HG03457 (cell line): ENCODE measurements around the gene GTF3C2.
A peak's percentile ranks its signal among the peaks of the same experiment; 100 is the strongest.
"Not testable (repeated sequence)": the region's sequence is repeated elsewhere in the genome, so short reads cannot be mapped to it uniquely, and the experiment has no call there.

Experiments
- ATAC-seq: cut with Tn5 transposase; IDR thresholded peaks from one replicate; pipeline ENCODE4 v1.9.1; 2021; ENCODE audit warnings: moderate number of reproducible peaks; ENCODE audit not compliant: unreplicated experiment

The GTF3C2 gene

GRCh38 chr2:27322301-27322765, 34.2 kb downstream of the GTF3C2 start:
- ATAC-seq = peak; percentile 6

GRCh38 chr2:27320958-27321543, 35.5 kb downstream of the GTF3C2 start:
- no peak for ATAC-seq

DNA sequence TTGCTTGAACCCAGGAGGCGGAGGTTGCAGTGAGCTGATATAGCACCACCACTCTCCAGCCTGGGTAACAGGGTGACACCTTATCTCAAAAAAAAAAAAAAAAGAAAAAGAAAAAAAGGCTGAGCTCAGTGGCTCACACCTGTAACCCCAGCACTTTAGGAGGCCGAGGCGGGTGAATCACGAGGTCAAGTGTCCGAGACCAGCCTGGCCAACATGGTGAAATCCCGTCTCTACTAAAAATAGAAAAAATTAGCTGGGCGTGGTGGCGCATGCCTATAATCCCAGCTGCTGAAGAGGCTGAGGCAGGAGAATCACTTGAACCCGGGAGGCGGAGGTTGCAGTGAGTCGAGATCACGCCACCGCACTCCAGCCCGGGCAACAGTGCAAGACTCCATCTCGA, 36.7 kb downstream of the GTF3C2 start:
- ATAC-seq = not testable (repeated sequence)

- ATAC-seq = no peak
Observed at GRCh38 chr2:27316655-27317412, 39.7 kb downstream of the GTF3C2 start.

DNA sequence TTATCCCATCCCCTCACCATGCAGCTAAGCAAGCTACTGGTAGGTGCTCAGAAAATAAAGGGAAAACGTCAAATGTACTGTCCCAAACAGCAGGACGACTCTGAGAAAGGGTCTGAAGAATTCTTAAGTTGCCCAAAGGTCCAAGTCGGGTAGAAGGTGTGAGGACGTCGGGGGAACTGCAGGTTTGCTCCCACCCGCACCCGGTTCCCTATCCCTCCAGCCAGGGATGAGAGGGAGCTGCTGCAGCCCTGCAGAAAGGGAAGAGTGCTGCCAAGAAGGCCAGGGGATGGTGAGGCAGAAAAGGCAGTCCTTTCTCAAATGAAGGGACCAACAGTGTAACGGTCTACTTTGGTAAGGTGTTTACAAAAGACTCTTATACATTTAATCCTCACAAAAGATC, 41.4 kb downstream of the GTF3C2 start:
- no peak for ATAC-seq

- no peak for ATAC-seq
Observed at GRCh38 chr2:27314709-27315108, 41.9 kb downstream of the GTF3C2 start.

GRCh38 chr2:27313882-27314645, 42.5 kb downstream of the GTF3C2 start:
- no peak for ATAC-seq

DNA sequence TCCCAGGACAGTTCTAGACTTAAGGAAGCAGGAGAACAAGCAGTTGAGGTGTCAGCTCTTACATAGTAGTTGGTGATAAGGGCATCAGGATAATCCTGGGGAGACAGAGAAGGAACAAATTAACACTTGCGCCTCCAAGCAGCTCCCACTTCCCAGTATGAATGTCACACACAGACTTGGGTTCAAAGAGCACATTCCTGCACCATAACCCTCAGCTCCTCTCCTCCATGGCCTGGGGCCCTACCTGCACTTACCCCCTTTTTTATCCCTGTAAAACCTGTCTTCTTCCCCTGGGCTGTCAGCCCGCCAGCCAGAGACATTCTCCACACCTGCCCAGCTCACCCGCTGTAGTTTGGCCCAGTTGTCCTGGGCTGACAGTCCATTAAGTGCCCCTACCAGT, 44.4 kb downstream of the GTF3C2 start:
- ATAC-seq = no peak

DNA sequence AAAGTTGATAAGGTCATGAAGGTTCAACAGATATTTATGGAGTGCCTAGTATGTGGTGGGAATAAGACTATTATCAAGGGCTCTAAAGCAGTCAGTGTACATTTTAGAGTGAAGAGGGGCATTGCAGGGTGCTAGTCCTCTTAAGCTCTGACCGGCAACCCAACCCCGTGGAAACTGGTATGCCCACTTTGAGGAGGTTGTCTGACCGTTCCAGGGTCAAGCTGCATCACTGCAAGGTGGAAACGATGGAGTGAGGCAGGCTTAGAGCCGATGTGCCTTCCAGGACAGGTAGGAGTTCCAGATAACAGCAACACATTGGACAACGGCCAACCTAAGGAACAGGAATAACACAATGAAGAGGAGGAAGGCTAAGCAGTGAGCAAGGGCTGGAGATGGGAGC, 46.9 kb downstream of the GTF3C2 start:
- ATAC-seq = no peak

GRCh38 chr2:27308359-27308881, 48.1 kb downstream of the GTF3C2 start, which contains the start of gene UCN:
Gene UCN, minus strand, starts transcription at chr2:27308445. Its CDS starts 550 bp downstream, at chr2:27307895.
- ATAC-seq = no peak

DNA sequence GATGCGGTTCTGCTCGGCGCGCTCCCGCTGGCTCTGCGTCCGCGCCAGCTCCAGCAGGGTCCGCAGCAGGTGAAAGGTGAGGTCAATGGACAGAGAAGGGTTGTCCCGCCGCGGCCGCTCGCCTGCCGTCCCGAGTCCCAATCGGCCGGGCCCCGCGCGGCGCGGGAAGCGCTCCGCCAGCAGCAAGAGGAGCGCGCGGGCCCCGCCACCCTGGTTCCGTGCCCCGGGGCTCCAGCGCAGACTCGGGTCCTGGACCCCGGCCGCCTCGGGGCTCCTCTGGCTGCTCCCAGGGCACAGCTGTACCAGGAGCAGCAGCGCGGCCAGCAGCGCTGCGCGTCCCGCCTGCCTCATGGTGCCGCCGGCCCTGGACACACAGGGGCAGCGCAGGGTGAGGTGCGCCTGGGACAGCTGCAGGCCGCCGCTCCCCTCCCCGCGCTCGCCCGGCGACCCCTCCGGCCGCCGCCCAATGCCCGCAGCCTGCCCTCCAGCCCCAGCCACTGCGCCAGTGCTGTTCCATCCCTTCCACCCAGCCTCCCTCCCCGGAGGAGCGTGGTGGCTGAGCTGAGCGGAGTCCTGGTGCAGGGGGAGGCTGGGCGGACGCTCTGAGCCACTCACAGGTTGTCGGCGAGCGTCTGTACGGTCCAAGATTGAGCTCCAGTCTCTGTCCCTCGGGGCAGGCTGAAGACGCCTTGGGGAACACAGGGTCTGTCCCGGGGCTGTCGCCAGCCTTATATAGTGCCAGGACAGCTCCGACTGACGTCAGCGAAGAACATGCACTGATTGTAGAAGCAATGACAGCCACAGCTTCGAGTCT, 48.8 kb downstream of the GTF3C2 start:
- ATAC-seq = no peak

GRCh38 chr2:27307287-27307544, 49.3 kb downstream of the GTF3C2 start:
- ATAC-seq = no peak

- ATAC-seq = no peak
Observed at GRCh38 chr2:27306573-27307286, 49.8 kb downstream of the GTF3C2 start.

GRCh38 chr2:27306136-27306535, 50.4 kb downstream of the GTF3C2 start:
- ATAC-seq = no peak

DNA sequence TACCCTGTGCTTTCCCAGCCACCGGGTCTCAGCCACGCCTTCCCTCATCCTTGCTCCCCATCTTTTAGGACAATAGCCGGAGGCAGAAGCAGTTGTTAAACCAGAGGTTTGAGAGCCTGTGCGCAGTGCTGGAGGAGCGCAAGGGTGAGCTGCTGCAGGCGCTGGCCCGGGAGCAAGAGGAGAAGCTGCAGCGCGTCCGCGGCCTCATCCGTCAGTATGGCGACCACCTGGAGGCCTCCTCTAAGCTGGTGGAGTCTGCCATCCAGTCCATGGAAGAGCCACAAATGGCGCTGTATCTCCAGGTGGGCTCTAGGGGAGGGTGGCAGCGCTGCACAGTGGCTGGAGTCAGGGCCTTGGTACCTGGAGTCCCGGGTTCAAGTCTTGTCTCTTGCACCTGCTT, 51.0 kb downstream of the GTF3C2 start:
- ATAC-seq = no peak

DNA sequence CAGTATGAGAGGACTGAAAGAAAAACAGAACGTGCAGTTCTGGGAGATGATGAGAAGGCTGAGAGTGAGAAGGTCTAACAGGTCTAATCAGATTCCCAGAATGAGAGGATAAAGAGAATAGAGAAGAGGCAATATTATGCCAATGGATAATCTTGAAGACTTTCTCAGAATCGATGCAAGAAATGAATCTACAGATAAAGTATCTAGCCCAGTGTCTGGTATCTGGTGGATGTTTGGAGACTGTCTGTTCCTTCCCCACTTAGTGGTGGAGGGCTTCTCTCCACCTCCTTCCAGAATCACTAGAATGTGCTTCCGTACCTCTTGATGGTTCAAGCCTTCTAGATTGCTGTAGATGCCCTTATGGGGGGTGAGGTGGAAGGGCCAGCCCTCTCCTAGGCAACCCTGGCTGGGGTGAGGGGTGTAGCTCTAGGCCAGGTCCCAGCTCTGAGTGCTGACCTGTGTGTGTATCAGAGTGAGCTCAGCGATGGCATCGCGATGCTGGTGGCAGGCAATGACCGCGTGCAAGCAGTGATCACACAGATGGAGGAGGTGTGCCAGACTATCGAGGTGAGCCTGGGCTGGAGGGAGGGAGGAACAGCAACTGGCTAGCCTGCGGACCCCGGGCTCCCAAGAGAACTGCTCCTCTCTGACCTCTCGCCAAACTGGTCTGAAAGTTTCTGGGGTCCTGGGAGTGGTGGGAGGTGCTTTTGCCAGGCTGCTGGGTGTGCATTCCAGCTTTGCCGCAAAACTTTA, 51.9 kb downstream of the GTF3C2 start:
- no peak for ATAC-seq

DNA sequence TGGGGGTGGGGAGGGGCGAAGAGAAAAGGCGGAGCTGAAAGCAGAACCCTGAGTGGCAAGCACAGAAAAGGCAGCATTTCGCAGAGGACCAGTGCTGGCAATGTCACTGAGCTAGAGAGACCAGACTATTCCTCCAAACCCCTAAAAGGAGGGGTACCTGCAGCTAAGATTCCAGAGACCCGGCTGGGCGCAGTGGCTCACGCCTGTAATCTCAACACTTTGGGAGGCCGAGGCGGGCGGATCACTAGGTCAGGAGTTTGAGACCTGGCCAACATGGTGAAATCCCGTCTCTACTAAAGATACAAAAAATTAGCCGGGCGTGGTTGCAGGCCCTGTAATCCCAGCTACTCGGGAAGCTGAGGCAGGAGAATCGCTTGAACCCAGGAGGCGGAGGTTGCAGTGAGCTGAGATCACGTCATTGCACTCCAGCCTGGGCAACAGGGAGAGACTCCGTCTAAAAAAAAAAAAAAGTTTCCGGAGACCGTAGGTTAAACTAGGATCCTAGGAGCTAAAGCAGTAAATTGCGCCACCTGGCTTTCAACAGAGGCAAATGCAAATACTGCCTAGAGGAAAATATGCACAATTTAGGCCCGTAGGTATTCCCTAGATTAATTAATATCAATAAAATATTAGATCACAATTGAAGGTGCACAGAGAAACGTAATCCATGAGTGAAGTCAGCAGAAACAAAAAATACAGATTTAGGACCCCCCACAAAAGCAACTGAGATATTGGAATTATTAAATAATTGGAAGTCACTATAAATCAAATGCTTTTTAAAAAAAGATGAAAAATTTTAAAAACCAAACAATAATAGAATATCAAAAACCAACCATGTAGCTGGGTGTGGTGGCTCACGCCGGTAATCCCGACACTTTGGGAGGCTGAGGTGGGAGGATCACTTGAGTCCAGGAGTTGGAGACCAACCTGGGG, 53.2 kb downstream of the GTF3C2 start:
- no peak for ATAC-seq

GRCh38 chr2:27300606-27301005, 56.0 kb downstream of the GTF3C2 start:
- not testable (repeated sequence) for ATAC-seq
